HepG2 (cell line): ENCODE data around the gene HEY2. TPM values are rescaled to one million over a fixed set of nuclear protein-coding genes. Genes with fewer than 3 reads are reported as not detected.
A peak's percentile ranks its signal among the peaks of the same experiment; 100 is the strongest.

ENCODE experiments used
- BCL6 ChIP-seq: IDR thresholded peaks from 2 replicates; pipeline ENCODE4 v1.6.1; 2016; ENCODE audit warnings: missing genetic modification reagents, missing compliant biosample characterization
- CREB1 ChIP-seq, 2 experiments: fragments of 450-650 bp in 1 of 2; IDR thresholded peaks; 2 replicates each; pipeline ENCODE4 v1.6.1; 2016 to 2017; ENCODE audit warnings: control low read depth in 1 of 2, mild to moderate bottlenecking in 1 of 2, missing compliant biosample characterization in 1 of 2, missing genetic modification characterization in 1 of 2
- HHEX ChIP-seq: IDR thresholded peaks from 2 replicates; pipeline ENCODE4 v1.6.1; 2016; ENCODE audit warnings: control low read depth
- HOXA5 ChIP-seq: sonication (generic); formaldehyde crosslinking; IDR thresholded peaks from 2 replicates; pipeline ENCODE4 v1.4.0; 2020; ENCODE audit warnings: missing genetic modification reagents
- PHF21A ChIP-seq: sonication (generic); formaldehyde crosslinking; IDR thresholded peaks from 2 replicates; pipeline ENCODE4 v1.5.0; 2020; ENCODE audit warnings: mild to moderate bottlenecking, missing genetic modification reagents
- UBTF ChIP-seq: sonication (generic); formaldehyde crosslinking; IDR thresholded peaks from 2 replicates; pipeline ENCODE4 v1.4.0; 2020; ENCODE audit warnings: mild to moderate bottlenecking, missing genetic modification reagents
- ZBTB7A ChIP-seq: sonication (generic); formaldehyde crosslinking; IDR thresholded peaks from 2 replicates; pipeline ENCODE4 v1.8.0; 2022; ENCODE audit warnings: mild to moderate bottlenecking, missing genetic modification reagents
- ZFAT ChIP-seq: sonication (generic); formaldehyde crosslinking; conservative IDR thresholded peaks from 2 replicates; pipeline ENCODE4 v1.8.1; 2023; ENCODE audit warnings: missing genetic modification reagents, inconsistent platforms
- ZFP90 ChIP-seq: sonication (generic); formaldehyde crosslinking; IDR thresholded peaks from 2 replicates; pipeline ENCODE4 v1.8.0; 2022; ENCODE audit warnings: missing genetic modification reagents, mild to moderate bottlenecking, inconsistent platforms, borderline replicate concordance
- ZNF121 ChIP-seq: sonication (generic); formaldehyde crosslinking; IDR thresholded peaks from 2 replicates; pipeline ENCODE4 v1.5.0; 2020; ENCODE audit warnings: mild to moderate bottlenecking, missing genetic modification reagents
- ZNF263 ChIP-seq: sonication (generic); formaldehyde crosslinking; IDR thresholded peaks from 2 replicates; pipeline ENCODE4 v1.4.0; 2020; ENCODE audit warnings: missing genetic modification reagents
- ZNF512 ChIP-seq: sonication (generic); formaldehyde crosslinking; IDR thresholded peaks from 2 replicates; pipeline ENCODE4 v1.4.0; 2020; ENCODE audit warnings: mild to moderate bottlenecking, missing genetic modification reagents
- ZNF562 ChIP-seq: sonication (generic); formaldehyde crosslinking; IDR thresholded peaks from 2 replicates; pipeline ENCODE4 v1.8.0; 2022; ENCODE audit warnings: missing genetic modification reagents, borderline replicate concordance
- ZNF776 ChIP-seq: sonication (generic); formaldehyde crosslinking; IDR thresholded peaks from 2 replicates; pipeline ENCODE4 v1.4.0; 2020; ENCODE audit warnings: mild to moderate bottlenecking, missing genetic modification reagents
- ZSCAN29 ChIP-seq: sonication (generic); formaldehyde crosslinking; conservative IDR thresholded peaks from 2 replicates; pipeline ENCODE4 v1.4.0; 2020; ENCODE audit warnings: mild to moderate bottlenecking, missing genetic modification reagents
- ZZZ3 ChIP-seq: sonication (generic); formaldehyde crosslinking; IDR thresholded peaks from 2 replicates; pipeline ENCODE4 v1.4.0; 2020; ENCODE audit warnings: missing genetic modification reagents, mild to moderate bottlenecking, borderline replicate concordance
- polyA plus RNA-seq, 8 experiments: library from polyadenylated mRNA; depleted of rRNA in 3 of 8; stranded (reverse) in 7 of 8; unstranded in 1 of 8; fragments of >200 nt; fragmentation: Illumina TruSeq in 4 of 8; extraction: Trizol in 4 of 8; gene quantifications; 2 replicates each; pipeline versions ENCODE4 v1.2.1 to v1.2.3, GENCODE V29; 2011 to 2016; ENCODE audit warnings: low read depth in 4 of 8, missing spikeins in 1 of 8, mixed read lengths in 1 of 8; ENCODE audit not compliant: insufficient read depth in 1 of 8
- total RNA-seq, 5 experiments: library from RNA; depleted of rRNA; stranded (reverse); fragments of >200 nt; fragmentation: Illumina TruSeq; extraction: Trizol; gene quantifications; 2 replicates each; pipeline ENCODE4 v1.2.3, GENCODE V29; 2016; ENCODE audit warnings: low read depth in 1 of 5
- TF ChIP-seq, protein P1 (sequence below): sonication (generic); formaldehyde crosslinking; IDR thresholded peaks from 2 replicates; pipeline ENCODE4 v1.8.0; 2022; ENCODE audit warnings: mild to moderate bottlenecking, missing genetic modification reagents, moderate library complexity
- TF ChIP-seq, protein P2 (sequence below): sonication (generic); formaldehyde crosslinking; IDR thresholded peaks from 2 replicates; pipeline ENCODE4 v1.4.0; 2020; ENCODE audit warnings: missing genetic modification reagents
- TF ChIP-seq, protein P3 (sequence below): sonication (generic); formaldehyde crosslinking; IDR thresholded peaks from 2 replicates; pipeline ENCODE4 v1.5.1; 2020; ENCODE audit warnings: missing genetic modification reagents, mild to moderate bottlenecking, borderline replicate concordance

Gene HEY2
- total and polyA plus RNA-seq, 2 of the 13 experiments (the other 11 are each of a cell fraction or from before 2014, with no cell fraction given): 0.04 TPM

- peak; percentile 7; the same call in 1 of the 2 replicates for TF ChIP-seq UBTF (CRISPR knock-in tag)
- TF ChIP-seq ZFP90 (CRISPR knock-in tag): peak; percentile 60; the same call in 1 of the 2 replicates
- no peak for TF ChIP-seq CREB1 (IDR thresholded peaks at IDR 0.05)
- TF ChIP-seq CREB1 (CRISPR knock-in tag; IDR thresholded peaks at IDR 0.05): 0 out of 2 replicates have a peak, but pooled peaks have one; percentile 30
- TF ChIP-seq PHF21A (CRISPR knock-in tag): no peak
- TF ChIP-seq ZNF562: no peak
- 0 out of 2 replicates have a peak, but pooled peaks have one; percentile 1 for TF ChIP-seq ZNF512
- TF ChIP-seq HOXA5: 0 out of 2 replicates have a peak, but pooled peaks have one; percentile 40
- TF ChIP-seq HHEX (CRISPR knock-in tag): 0 out of 2 replicates have a peak, but pooled peaks have one; percentile 21
- TF ChIP-seq ZNF776 (CRISPR knock-in tag): no peak
- no peak for TF ChIP-seq ZZZ3 (CRISPR knock-in tag)
- TF ChIP-seq, protein P1, sequence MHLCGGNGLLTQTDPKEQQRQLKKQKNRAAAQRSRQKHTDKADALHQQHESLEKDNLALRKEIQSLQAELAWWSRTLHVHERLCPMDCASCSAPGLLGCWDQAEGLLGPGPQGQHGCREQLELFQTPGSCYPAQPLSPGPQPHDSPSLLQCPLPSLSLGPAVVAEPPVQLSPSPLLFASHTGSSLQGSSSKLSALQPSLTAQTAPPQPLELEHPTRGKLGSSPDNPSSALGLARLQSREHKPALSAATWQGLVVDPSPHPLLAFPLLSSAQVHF (CRISPR knock-in tag): no peak
- TF ChIP-seq, protein P2, sequence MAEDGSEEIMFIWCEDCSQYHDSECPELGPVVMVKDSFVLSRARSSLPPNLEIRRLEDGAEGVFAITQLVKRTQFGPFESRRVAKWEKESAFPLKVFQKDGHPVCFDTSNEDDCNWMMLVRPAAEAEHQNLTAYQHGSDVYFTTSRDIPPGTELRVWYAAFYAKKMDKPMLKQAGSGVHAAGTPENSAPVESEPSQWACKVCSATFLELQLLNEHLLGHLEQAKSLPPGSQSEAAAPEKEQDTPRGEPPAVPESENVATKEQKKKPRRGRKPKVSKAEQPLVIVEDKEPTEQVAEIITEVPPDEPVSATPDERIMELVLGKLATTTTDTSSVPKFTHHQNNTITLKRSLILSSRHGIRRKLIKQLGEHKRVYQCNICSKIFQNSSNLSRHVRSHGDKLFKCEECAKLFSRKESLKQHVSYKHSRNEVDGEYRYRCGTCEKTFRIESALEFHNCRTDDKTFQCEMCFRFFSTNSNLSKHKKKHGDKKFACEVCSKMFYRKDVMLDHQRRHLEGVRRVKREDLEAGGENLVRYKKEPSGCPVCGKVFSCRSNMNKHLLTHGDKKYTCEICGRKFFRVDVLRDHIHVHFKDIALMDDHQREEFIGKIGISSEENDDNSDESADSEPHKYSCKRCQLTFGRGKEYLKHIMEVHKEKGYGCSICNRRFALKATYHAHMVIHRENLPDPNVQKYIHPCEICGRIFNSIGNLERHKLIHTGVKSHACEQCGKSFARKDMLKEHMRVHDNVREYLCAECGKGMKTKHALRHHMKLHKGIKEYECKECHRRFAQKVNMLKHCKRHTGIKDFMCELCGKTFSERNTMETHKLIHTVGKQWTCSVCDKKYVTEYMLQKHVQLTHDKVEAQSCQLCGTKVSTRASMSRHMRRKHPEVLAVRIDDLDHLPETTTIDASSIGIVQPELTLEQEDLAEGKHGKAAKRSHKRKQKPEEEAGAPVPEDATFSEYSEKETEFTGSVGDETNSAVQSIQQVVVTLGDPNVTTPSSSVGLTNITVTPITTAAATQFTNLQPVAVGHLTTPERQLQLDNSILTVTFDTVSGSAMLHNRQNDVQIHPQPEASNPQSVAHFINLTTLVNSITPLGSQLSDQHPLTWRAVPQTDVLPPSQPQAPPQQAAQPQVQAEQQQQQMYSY (CRISPR knock-in tag): no peak
- TF ChIP-seq ZNF121 (CRISPR knock-in tag): no peak; the same call in 1 of the 2 replicates
- 0 out of 2 replicates have a peak, but pooled peaks have one; percentile 12 for TF ChIP-seq ZNF263 (CRISPR knock-in tag)
- TF ChIP-seq BCL6 (CRISPR knock-in tag): peak; percentile 5; the same call in 1 of the 2 replicates
- TF ChIP-seq, protein P3, sequence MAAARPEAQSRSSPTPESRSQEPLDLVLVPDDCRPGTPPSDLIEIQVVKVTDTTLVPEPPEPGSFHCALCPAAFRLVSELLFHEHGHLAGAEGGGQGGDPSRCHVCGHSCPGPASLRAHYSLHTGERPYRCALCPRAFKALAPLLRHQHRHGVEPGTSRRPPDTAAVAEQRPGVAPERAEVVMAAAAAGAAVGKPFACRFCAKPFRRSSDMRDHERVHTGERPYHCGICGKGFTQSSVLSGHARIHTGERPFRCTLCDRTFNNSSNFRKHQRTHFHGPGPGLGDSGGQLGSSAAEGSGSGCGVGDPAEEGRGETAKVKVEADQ (CRISPR knock-in tag): no peak
- TF ChIP-seq ZSCAN29 (CRISPR knock-in tag): peak; percentile 82
- TF ChIP-seq ZBTB7A (CRISPR knock-in tag): no peak; the same call in 1 of the 2 replicates
- TF ChIP-seq ZFAT (CRISPR knock-in tag): 0 out of 2 replicates have a peak, but pooled peaks have one; percentile 37
These were observed 843 bp upstream of the HEY2 start (continued) for GRCh38 chr6:125748406-125749172.
